Esophagus muscularis mucosa (tissue), 3 donors: ENCODE measurements around the gene ZXDC.

Experiments used
- CTCF ChIP-seq, 3 experiments: fragments of 200-600 bp in 2 of 3; fragments of 450-650 bp in 1 of 3; sonication (generic) in 2 of 3; IDR thresholded peaks; one replicate each; pipeline ENCODE4 v1.5.1; 2017 to 2019; ENCODE audit warnings: antibody characterized with exemption in 3 of 3, mild to moderate bottlenecking in 2 of 3, moderate library complexity in 1 of 3
- POLR2A ChIP-seq: fragments of 450-650 bp; IDR thresholded peaks from one replicate; pipeline ENCODE4 v1.6.1; 2017; ENCODE audit warnings: antibody characterized with exemption, moderate library complexity, mild to moderate bottlenecking, low read depth
- POLR2AphosphoS5 ChIP-seq, 2 donors: sonication (generic); formaldehyde crosslinking; IDR thresholded peaks; one replicate each; pipeline ENCODE4 v1.6.1; 2017; ENCODE audit warnings: antibody characterized with exemption in 2 of 2

GRCh38 chr3:126419886-126420786 is 55.6 kb downstream of the ZXDC start:
- TF ChIP-seq CTCF (IDR thresholded peaks at IDR 0.05): no peak
- no peak for TF ChIP-seq POLR2A
- TF ChIP-seq POLR2AphosphoS5 (IDR thresholded peaks at IDR 0.05): no peak
